SU-DHL-6 (cell line): Measurements from ENCODE around the gene GPATCH2.

ENCODE experiments used
- H2AFZ ChIP-seq: fragments of 200-600 bp; sonication (generic); 2 replicates; pipeline ENCODE4 v1.6.1; 2014; ENCODE audit warnings: low read depth, mild to moderate bottlenecking, moderate library complexity, mixed read lengths, antibody characterized with exemption, low read length; ENCODE audit not compliant: severe bottlenecking
- H3F3A ChIP-seq: fragments of 200-600 bp; shearing (Covaris generic); 2 replicates; pipeline ENCODE4 v1.6.0; 2016; ENCODE audit warnings: antibody characterized with exemption, mild to moderate bottlenecking; ENCODE audit not compliant: insufficient read depth
- H3K27ac ChIP-seq: fragments of 200-600 bp; sonication (generic); 2 replicates; pipeline ENCODE4 v1.5.1; 2016; ENCODE audit warnings: low read depth, mild to moderate bottlenecking, low read length, moderate library complexity, mixed read lengths
- H3K27me3 ChIP-seq: fragments of 200-600 bp; sonication (generic), shearing (Covaris generic); 2 replicates; pipeline ENCODE4 v1.6.0; 2014; ENCODE audit warnings: mild to moderate bottlenecking, low read length
- H3K36me3 ChIP-seq: fragments of 200-600 bp; sonication (generic); 2 replicates; pipeline ENCODE4 v1.6.1; 2014; ENCODE audit warnings: mild to moderate bottlenecking, low read length, mixed read lengths
- H3K4me2 ChIP-seq: fragments of 300-600, 200-600 bp; shearing (Covaris generic), sonication (generic); 2 replicates; pipeline ENCODE4 v1.6.0; 2014; ENCODE audit warnings: low read length, low read depth, mild to moderate bottlenecking; ENCODE audit not compliant: poor library complexity, severe bottlenecking
- H3K4me3 ChIP-seq: fragments of 200-600 bp; sonication (generic); 2 replicates; pipeline ENCODE4 v1.5.1; 2014; ENCODE audit warnings: antibody characterized with exemption, low read length, mild to moderate bottlenecking, mixed read lengths; ENCODE audit not compliant: insufficient read depth, poor library complexity, severe bottlenecking
- H3K79me2 ChIP-seq: fragments of 200-600 bp; sonication (generic); 2 replicates; pipeline ENCODE4 v1.6.1; 2014; ENCODE audit warnings: mild to moderate bottlenecking, low read length, moderate library complexity; ENCODE audit not compliant: insufficient read depth
- H3K9ac ChIP-seq: fragments of 200-600 bp; sonication (generic); 2 replicates; pipeline ENCODE4 v1.7.0; 2014; ENCODE audit warnings: mild to moderate bottlenecking, low read length
- H3K9me2 ChIP-seq: fragments of 200-600 bp; sonication (generic); replicated peaks from 2 replicates; pipeline ENCODE4 v1.6.1; 2014; ENCODE audit warnings: low read length; ENCODE audit not compliant: insufficient read depth
- H3K9me3 ChIP-seq: fragments of 200-600 bp; sonication (generic); 2 replicates; pipeline ENCODE4 v1.6.1; 2014; ENCODE audit warnings: low read length, mixed read lengths; ENCODE audit not compliant: insufficient read depth
- H4K20me1 ChIP-seq: fragments of 200-600 bp; sonication (generic); 2 replicates; pipeline ENCODE4 v1.6.1; 2014; ENCODE audit warnings: low read depth, mild to moderate bottlenecking, antibody characterized with exemption, low read length, moderate library complexity, mixed read lengths
- CTCF ChIP-seq: fragments of 200-600 bp; sonication (generic); IDR thresholded peaks from one replicate; pipeline ENCODE4 v1.5.1; 2017; ENCODE audit warnings: antibody characterized with exemption, mild to moderate bottlenecking, low read length, moderate library complexity; ENCODE audit not compliant: insufficient read depth, poor library complexity, severe bottlenecking
- EZH2phosphoT487 ChIP-seq: fragments of 200-600 bp; sonication (generic), shearing (Covaris generic); conservative IDR thresholded peaks from 2 replicates; pipeline ENCODE4 v1.6.1; 2018; ENCODE audit warnings: mild to moderate bottlenecking, antibody characterized with exemption, low read length, moderate library complexity, mixed read lengths

The GPATCH2 gene

GRCh38 chr1:217564207-217564606 is 66.7 kb downstream of the GPATCH2 start:
- H3K9me3 ChIP-seq: no peaks in the 10 kb centered on the region
- H3K27me3 ChIP-seq: no peaks in the 10 kb centered on the region
- no peak overlapping the region for H3K4me3 ChIP-seq
- no peak overlapping the region for H3K4me2 ChIP-seq
- no peaks in the 10 kb centered on the region for H3K36me3 ChIP-seq
- H3K9ac ChIP-seq: no peak overlapping the region
- no peak overlapping the region for H2AFZ ChIP-seq
- H3K9me2 ChIP-seq: no peaks in the 10 kb centered on the region
- H4K20me1 ChIP-seq: no peaks in the 10 kb centered on the region
- no peak overlapping the region for H3K27ac ChIP-seq
- no peak for TF ChIP-seq CTCF
- TF ChIP-seq EZH2phosphoT487: no peak
- H3F3A ChIP-seq: no peaks in the 10 kb centered on the region
- no peaks in the 10 kb centered on the region for H3K79me2 ChIP-seq

GRCh38 chr1:217563179-217563578 is 67.7 kb downstream of the GPATCH2 start:
- no peak overlapping the region for H3K27ac ChIP-seq

GRCh38 chr1:217562229-217562878 is 68.5 kb downstream of the GPATCH2 start:
- no peaks in the 10 kb centered on the region for H3F3A ChIP-seq
- H3K9me2 ChIP-seq: no peaks in the 10 kb centered on the region
- H3K4me3 ChIP-seq: no peak overlapping the region
- no peak overlapping the region for H3K9ac ChIP-seq
- no peaks in the 10 kb centered on the region for H3K9me3 ChIP-seq
- H3K4me2 ChIP-seq: no peak overlapping the region
- H3K79me2 ChIP-seq: no peaks in the 10 kb centered on the region
- no peaks in the 10 kb centered on the region for H3K36me3 ChIP-seq
- H2AFZ ChIP-seq: no peak overlapping the region
- TF ChIP-seq CTCF (no peak), EZH2phosphoT487 (no peak)
- H4K20me1 ChIP-seq: no peaks in the 10 kb centered on the region
- no peak overlapping the region for H3K27ac ChIP-seq
- no peaks in the 10 kb centered on the region for H3K27me3 ChIP-seq

More at GRCh38 chr1:217563179-217563578, 67.7 kb downstream of the GPATCH2 start:
- Histone ChIP-seq H3K9ac (no peak overlapping the region), H3K4me2 (no peak overlapping the region), H4K20me1 (no peaks in the 10 kb centered on the region), H3K9me3 (no peaks in the 10 kb centered on the region), H2AFZ (no peak overlapping the region), H3F3A (no peaks in the 10 kb centered on the region), H3K79me2 (no peaks in the 10 kb centered on the region), H3K9me2 (no peaks in the 10 kb centered on the region), H3K27me3 (no peaks in the 10 kb centered on the region), H3K4me3 (no peak overlapping the region), H3K36me3 (no peaks in the 10 kb centered on the region)
- TF ChIP-seq CTCF (no peak), EZH2phosphoT487 (no peak)
